Trophoblast cell (in vitro differentiated cells and primary cell): ENCODE measurements around the gene KCNK5.

Source experiments
- DNase-seq, 2 donors: peaks; one replicate each; pipeline ENCODE4 v3.0.0-alpha.2; 2016
- H2AFZ ChIP-seq: 2 replicates; pipeline ENCODE4 v1.6.1; 2013; ENCODE audit warnings: low read length, moderate library complexity, mild to moderate bottlenecking; ENCODE audit not compliant: insufficient read depth, poor library complexity
- H2AK5ac ChIP-seq: 2 replicates; pipeline ENCODE4 v1.6.1; 2013; ENCODE audit warnings: mild to moderate bottlenecking, low read length
- H2BK120ac ChIP-seq: 2 replicates; pipeline ENCODE4 v1.6.1; 2013; ENCODE audit warnings: low read length, mild to moderate bottlenecking, moderate library complexity; ENCODE audit not compliant: insufficient read depth, poor library complexity
- H2BK12ac ChIP-seq: 2 replicates; pipeline ENCODE4 v1.6.1; 2013; ENCODE audit warnings: mild to moderate bottlenecking, low read length, moderate library complexity
- H2BK5ac ChIP-seq: 2 replicates; pipeline ENCODE4 v1.6.1; 2013; ENCODE audit warnings: low read length, low read depth, moderate library complexity, mild to moderate bottlenecking; ENCODE audit not compliant: poor library complexity
- H3K14ac ChIP-seq: 2 replicates; pipeline ENCODE4 v1.6.1; 2013; ENCODE audit warnings: mild to moderate bottlenecking, low read length
- H3K18ac ChIP-seq: 2 replicates; pipeline ENCODE4 v1.6.1; 2013; ENCODE audit warnings: mild to moderate bottlenecking, low read length
- H3K23ac ChIP-seq: 2 replicates; pipeline ENCODE4 v1.6.1; 2013; ENCODE audit warnings: low read length
- H3K27ac ChIP-seq: 2 replicates; pipeline ENCODE4 v1.5.1; 2013; ENCODE audit warnings: low read depth, mild to moderate bottlenecking, inconsistent platforms, low read length, moderate library complexity
- H3K27me3 ChIP-seq: 2 replicates; pipeline ENCODE4 v1.6.1; 2013; ENCODE audit warnings: inconsistent platforms, mild to moderate bottlenecking, low read length, moderate library complexity; ENCODE audit not compliant: insufficient read depth
- H3K36me3 ChIP-seq, 2 experiments: 1 replicate in 1 of 2; 2 replicates in 1 of 2; pipeline ENCODE4 v1.6.1; 2013; ENCODE audit warnings: low read length in 2 of 2, mild to moderate bottlenecking in 2 of 2, moderate library complexity in 1 of 2; ENCODE audit not compliant: insufficient read depth in 2 of 2, control insufficient read depth in 1 of 2
- H3K4ac ChIP-seq: 2 replicates; pipeline ENCODE4 v1.6.1; 2013; ENCODE audit warnings: low read depth, mild to moderate bottlenecking, low read length, moderate library complexity
- H3K4me1 ChIP-seq, 2 experiments: 1 replicate in 1 of 2; 2 replicates in 1 of 2; pipeline ENCODE4 v1.6.1; 2013; ENCODE audit warnings: low read length in 2 of 2, mild to moderate bottlenecking in 2 of 2, moderate library complexity in 1 of 2; ENCODE audit not compliant: insufficient read depth in 2 of 2, control insufficient read depth in 1 of 2
- H3K4me2 ChIP-seq: 2 replicates; pipeline ENCODE4 v1.6.1; 2013; ENCODE audit warnings: inconsistent platforms, mild to moderate bottlenecking, low read length, moderate library complexity
- H3K4me3 ChIP-seq: 2 replicates; pipeline ENCODE4 v1.5.1; 2013; ENCODE audit warnings: mild to moderate bottlenecking, low read depth, low read length, inconsistent platforms
- H3K79me1 ChIP-seq: one replicate; pipeline ENCODE4 v1.6.1; 2013; ENCODE audit warnings: low read length
- H3K79me2 ChIP-seq: 2 replicates; pipeline ENCODE4 v1.6.1; 2013; ENCODE audit warnings: low read length, mild to moderate bottlenecking; ENCODE audit not compliant: control insufficient read depth, insufficient read depth, poor library complexity
- H3K9ac ChIP-seq: 2 replicates; pipeline ENCODE4 v1.6.1; 2013; ENCODE audit warnings: mild to moderate bottlenecking, low read length
- H3K9me3 ChIP-seq: 2 replicates; pipeline ENCODE4 v1.6.1; 2013; ENCODE audit warnings: low read depth, mild to moderate bottlenecking, control low read depth, inconsistent platforms, low read length; ENCODE audit not compliant: insufficient read depth
- H4K12ac ChIP-seq: 2 replicates; pipeline ENCODE4 v1.6.1; 2013; ENCODE audit warnings: low read depth, mild to moderate bottlenecking, low read length, moderate library complexity
- H4K8ac ChIP-seq: 2 replicates; pipeline ENCODE4 v1.6.1; 2013; ENCODE audit warnings: low read depth, mild to moderate bottlenecking, low read length, moderate library complexity
- H4K91ac ChIP-seq: one replicate; pipeline ENCODE4 v1.6.1; 2013; ENCODE audit warnings: low read depth, mild to moderate bottlenecking, low read length, moderate library complexity
- WGBS: extraction: QIAGEN DNeasy Blood & Tissue Kit; methylation state at CpG from one replicate; pipeline ENCODE4 v1.1.7; 2013; ENCODE audit warnings: missing lambda C conversion rate; ENCODE audit not compliant: insufficient read length, insufficient coverage; ENCODE audit errors: extremely low coverage; 5-methylcytosine and 5-hydroxymethylcytosine counted together

KCNK5 gene

DNA sequence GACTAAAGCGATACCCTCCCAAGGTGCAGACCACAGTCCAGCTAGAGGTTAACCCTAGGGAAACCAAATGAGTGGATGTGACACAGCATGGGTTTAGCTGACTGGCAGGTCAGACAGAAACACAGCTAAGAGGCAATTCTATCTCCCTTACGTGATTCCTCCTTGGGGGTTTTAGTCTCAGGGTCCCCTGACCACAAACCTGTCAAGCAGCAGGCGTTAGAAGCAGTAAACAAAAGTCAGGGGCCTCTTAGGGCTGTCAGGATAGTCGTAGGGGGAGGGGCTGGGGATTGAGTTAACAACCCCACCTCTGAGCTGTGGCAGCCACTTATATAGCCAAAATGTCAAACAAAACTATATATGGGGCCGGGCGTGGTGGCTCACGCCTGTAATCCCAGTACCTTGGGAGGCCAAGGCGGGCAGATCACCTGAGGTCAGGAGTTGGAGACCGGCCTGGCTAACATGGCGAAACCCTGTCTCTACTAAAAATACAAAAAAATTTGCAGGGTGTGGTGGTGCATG lies 13.6 kb downstream of the KCNK5 start:
- H3K27me3 ChIP-seq = no peaks in the 10 kb centered on the region
- H3K79me2 ChIP-seq = no peaks in the 10 kb centered on the region
- H3K4ac ChIP-seq = no peak overlapping the region
- no peak for DNase-seq
- H3K14ac ChIP-seq = no peak overlapping the region
- H4K8ac ChIP-seq = no peak overlapping the region
- H3K4me2 ChIP-seq = no peak overlapping the region
- H3K4me3 ChIP-seq = no peak overlapping the region
- peaks cover 10 to 11% of the 10 kb centered on the region in 2 experiments for H3K4me1 ChIP-seq
- no peak overlapping the region for H3K9ac ChIP-seq
- no peak overlapping the region for H2BK12ac ChIP-seq
- H3K79me1 ChIP-seq = no peaks in the 10 kb centered on the region
- H3K27ac ChIP-seq = no peak overlapping the region
- H3K9me3 ChIP-seq = no peaks in the 10 kb centered on the region
- no peak overlapping the region for H2BK120ac ChIP-seq
- no peaks in the 10 kb centered on the region for H3K36me3 ChIP-seq
- no peak overlapping the region for H4K91ac ChIP-seq
- H4K12ac ChIP-seq = no peak overlapping the region
- no CpG with 5 or more reads among the region's 10 CpGs for WGBS
- no peak overlapping the region for H2AFZ ChIP-seq
- no peak overlapping the region for H3K23ac ChIP-seq
- no peak overlapping the region for H3K18ac ChIP-seq
- no peak overlapping the region for H2BK5ac ChIP-seq
- no peak overlapping the region for H2AK5ac ChIP-seq

DNA sequence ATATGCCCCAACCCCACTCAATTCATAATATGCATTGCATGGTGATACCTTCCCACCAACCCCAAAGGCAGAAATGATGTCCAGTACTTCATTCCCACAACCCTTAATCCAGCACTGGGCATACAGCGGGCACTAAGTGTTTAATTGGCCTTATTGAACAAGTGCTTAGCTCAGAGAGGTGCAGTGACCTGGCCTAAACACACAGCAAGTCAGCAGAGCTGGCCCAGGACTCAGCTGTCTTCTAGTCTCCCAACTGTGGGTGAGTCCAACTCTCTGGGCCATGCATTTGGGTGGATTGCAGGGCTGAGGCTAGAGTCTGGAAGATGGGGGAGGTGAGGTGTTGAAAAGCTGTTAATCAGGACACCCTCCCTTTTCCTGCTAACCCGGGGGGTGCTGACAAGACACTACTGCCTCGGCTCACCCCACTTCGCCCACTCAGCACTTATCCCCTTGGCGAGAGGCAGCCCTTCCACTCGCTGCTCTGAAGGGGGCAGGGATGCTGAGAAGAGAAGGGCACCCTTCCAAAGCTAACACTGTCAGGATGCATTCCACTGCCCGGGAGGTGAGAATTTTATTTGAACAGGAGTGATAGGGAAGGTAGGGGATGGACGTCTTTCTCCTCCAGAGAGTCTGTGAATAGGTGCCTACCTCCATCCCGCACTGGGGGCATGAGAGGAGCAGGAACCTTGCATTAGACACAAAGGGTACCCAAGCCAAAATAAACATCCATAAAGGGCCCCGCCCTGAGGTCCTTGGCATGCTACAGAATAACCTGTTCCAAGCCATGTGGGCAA lies 14.2 kb downstream of the KCNK5 start:
- Histone ChIP-seq H4K91ac (no peak overlapping the region), H3K36me3 (no peaks in the 10 kb centered on the region), H3K27me3 (no peaks in the 10 kb centered on the region), H3K23ac (no peak overlapping the region), H3K14ac (no peak overlapping the region), H3K18ac (no peak overlapping the region), H3K79me2 (no peaks in the 10 kb centered on the region), H3K79me1 (no peaks in the 10 kb centered on the region), H2AFZ (no peak overlapping the region), H3K27ac (no peak overlapping the region), H3K4me3 (no peak overlapping the region), H3K9me3 (no peaks in the 10 kb centered on the region), H4K8ac (no peak overlapping the region), H3K9ac (no peak overlapping the region), H2BK12ac (no peak overlapping the region), H4K12ac (no peak overlapping the region), H2BK120ac (no peak overlapping the region), H2BK5ac (no peak overlapping the region), H3K4ac (no peak overlapping the region), H3K4me2 (no peak overlapping the region), H3K4me1 (peaks cover 14% of the 10 kb centered on the region in 2 experiments), H2AK5ac (no peak overlapping the region)
- DNase-seq = no peak
- no CpG with 5 or more reads among the region's 10 CpGs for WGBS

- no peak for DNase-seq
- H3K4me2 ChIP-seq = no peak overlapping the region
- H3K27me3 ChIP-seq = no peaks in the 10 kb centered on the region
- no peak overlapping the region for H2BK120ac ChIP-seq
- no peak overlapping the region for H3K9ac ChIP-seq
- H3K14ac ChIP-seq = no peak overlapping the region
- no peak overlapping the region for H3K23ac ChIP-seq
- no peak overlapping the region for H3K4ac ChIP-seq
- H2BK12ac ChIP-seq = no peak overlapping the region
- no peak overlapping the region for H4K91ac ChIP-seq
- WGBS = no CpG with 5 or more reads among the region's 8 CpGs
- H3K79me1 ChIP-seq = no peaks in the 10 kb centered on the region
- H4K8ac ChIP-seq = no peak overlapping the region
- H3K36me3 ChIP-seq = no peaks in the 10 kb centered on the region
- no peaks in the 10 kb centered on the region for H3K79me2 ChIP-seq
- H4K12ac ChIP-seq = no peak overlapping the region
- H3K27ac ChIP-seq = no peak overlapping the region
- no peaks in the 10 kb centered on the region for H3K9me3 ChIP-seq
- no peak overlapping the region for H2BK5ac ChIP-seq
- no peak overlapping the region for H3K4me3 ChIP-seq
- H3K4me1 ChIP-seq = peaks cover 17 to 19% of the 10 kb centered on the region in 2 experiments
- no peak overlapping the region for H3K18ac ChIP-seq
- no peak overlapping the region for H2AFZ ChIP-seq
- H2AK5ac ChIP-seq = no peak overlapping the region
These were observed 15.0 kb downstream of the KCNK5 start for GRCh38 chr6:39214120-39214813.

- Histone ChIP-seq H3K9me3 (no peaks in the 10 kb centered on the region), H3K4me1 (peaks cover 12 to 13% of the 10 kb centered on the region in 2 experiments), H3K9ac (no peak overlapping the region), H2BK5ac (no peak overlapping the region), H3K4ac (no peak overlapping the region), H3K4me2 (no peak overlapping the region), H2AFZ (no peak overlapping the region), H3K27me3 (no peaks in the 10 kb centered on the region), H3K36me3 (no peaks in the 10 kb centered on the region), H3K4me3 (no peak overlapping the region), H3K14ac (no peak overlapping the region), H3K23ac (no peak overlapping the region), H2BK120ac (no peak overlapping the region), H4K91ac (no peak overlapping the region), H3K27ac (no peak overlapping the region), H3K79me2 (no peaks in the 10 kb centered on the region), H2AK5ac (no peak overlapping the region), H4K8ac (no peak overlapping the region), H2BK12ac (no peak overlapping the region), H3K79me1 (no peaks in the 10 kb centered on the region), H3K18ac (no peak overlapping the region), H4K12ac (no peak overlapping the region)
- DNase-seq = no peak
- WGBS = no CpG with 5 or more reads among the region's 8 CpGs
These were observed 15.9 kb downstream of the KCNK5 start for GRCh38 chr6:39213195-39213920.
